Glomerular endothelial cell (primary cell): ENCODE data around the gene MORC4. TPM values are rescaled to one million over a fixed set of nuclear protein-coding genes. Genes with fewer than 3 reads are reported as not detected.
"Not testable (repeated sequence)": the region's sequence is repeated elsewhere in the genome, so short reads cannot be mapped to it uniquely, and the experiment has no call there.

ENCODE experiments used
- DNase-seq: peaks from one replicate; pipeline ENCODE4 v3.0.0-alpha.2; 2011; ENCODE audit warnings: low read depth, low spot score; ENCODE audit errors: extremely low read depth
- total RNA-seq: library from RNA; depleted of rRNA; stranded (reverse); fragments of >200 nt; gene quantifications from 2 replicates; pipeline ENCODE4 v1.2.3, GENCODE V29; 2015

MORC4 gene
- 12.1 and 16.3 TPM in 2 replicates for total RNA-seq

- DNase-seq: no peak
Observed at GRCh38 chrX:107000013-107000515, at the start of gene MORC4. Gene MORC4 (minus strand): TSS chrX:107000212. CDS start chrX:106999969, 243 bp downstream.

GRCh38 chrX:107047622-107048021, 47.6 kb upstream of the MORC4 start:
- no peak for DNase-seq

- no peak for DNase-seq
Observed at GRCh38 chrX:107029752-107030151, 29.7 kb upstream of the MORC4 start.

- DNase-seq: no peak
Observed at GRCh38 chrX:107025545-107025944, 25.5 kb upstream of the MORC4 start.

- DNase-seq: no peak
Observed at GRCh38 chrX:107014936-107015335, 14.9 kb upstream of the MORC4 start.

GRCh38 chrX:107008034-107008433, 8.0 kb upstream of the MORC4 start:
- DNase-seq: no peak

DNA sequence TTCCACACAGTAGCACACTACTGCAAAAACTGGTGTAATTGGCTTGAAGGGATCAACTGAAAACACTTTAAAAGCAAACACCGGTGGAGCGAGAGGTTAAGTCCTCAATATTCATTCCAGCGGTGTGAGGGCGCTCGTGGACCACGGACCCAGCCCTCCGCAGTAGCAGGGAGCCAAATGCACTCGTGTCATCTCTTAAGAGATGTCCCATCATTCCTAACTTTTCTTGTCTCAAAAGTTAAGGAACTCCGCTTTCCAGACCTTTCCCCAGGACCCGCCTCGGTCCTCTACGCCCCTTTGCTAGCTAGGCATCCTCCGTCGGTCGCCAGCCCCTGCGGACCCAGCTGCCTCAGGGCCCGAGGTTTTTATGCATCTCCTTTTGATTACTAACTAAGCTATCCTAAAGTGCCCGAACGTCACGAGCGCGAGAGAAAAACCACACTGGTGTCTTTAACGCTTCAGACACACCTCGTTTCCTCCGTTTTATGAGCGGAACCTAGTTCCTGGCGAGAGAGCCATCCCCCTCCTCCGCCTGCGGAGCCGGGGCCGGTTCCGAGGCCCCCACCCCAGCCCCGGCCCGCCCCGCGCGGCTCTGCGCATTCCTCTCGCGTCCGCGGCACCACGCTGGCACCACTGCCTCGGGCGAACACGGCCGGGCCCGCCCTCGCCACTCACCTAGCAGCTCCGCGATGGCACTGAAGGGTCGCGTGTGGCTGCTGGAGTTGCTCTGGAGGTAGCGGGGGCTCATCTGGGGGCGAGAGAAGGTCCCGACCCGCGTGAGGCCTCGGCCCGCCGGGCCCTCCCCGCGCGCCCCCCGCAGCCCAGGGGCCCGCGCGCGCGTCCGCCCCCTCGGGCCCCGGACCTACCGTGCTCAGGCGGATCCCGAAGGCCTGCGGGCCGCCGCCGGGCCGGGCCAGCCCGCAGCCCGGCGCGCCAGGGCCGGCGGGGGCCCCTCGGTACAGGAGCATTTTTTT, 723 bp downstream of the MORC4 start:
- no peak for DNase-seq

DNA sequence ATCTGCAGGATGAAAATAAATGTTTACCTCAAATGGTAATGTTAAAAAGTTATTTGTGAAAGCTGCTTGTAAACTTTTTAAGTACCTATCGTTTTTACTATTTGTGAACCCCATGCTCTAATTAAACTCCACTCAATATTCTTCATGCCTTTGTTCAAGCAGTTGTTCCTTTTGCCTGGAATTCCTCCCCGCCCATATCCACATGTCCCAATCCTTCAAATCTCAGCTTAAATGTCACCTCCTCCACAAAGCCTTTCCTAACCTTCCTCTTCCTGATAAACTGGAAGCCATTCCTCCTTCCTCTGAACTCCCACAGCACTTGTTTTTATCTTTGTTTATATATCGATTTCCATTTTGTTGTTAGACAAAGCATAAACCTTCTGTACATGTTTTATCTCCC, 2.4 kb downstream of the MORC4 start:
- no peak for DNase-seq

- DNase-seq: no peak
Observed at GRCh38 chrX:106995678-106996077, 4.3 kb downstream of the MORC4 start.

DNA sequence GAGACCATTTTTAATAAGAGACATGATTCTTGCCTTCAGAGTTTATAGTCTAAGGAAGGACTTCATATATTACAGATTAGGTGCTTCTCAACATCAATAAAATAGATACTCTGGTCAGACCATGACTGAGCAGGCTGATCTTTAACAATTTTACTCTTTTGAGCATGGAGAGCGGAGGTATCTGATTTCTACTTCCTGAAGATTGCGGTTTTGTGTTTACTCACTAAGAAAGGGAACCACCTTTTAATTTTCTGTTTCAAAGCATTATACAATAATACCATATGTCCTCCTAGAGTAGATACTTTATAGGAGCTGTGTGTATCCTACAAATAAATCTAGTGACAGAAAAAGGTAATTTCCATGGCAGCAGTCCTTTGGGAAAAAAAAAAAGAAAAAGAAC, 12.5 kb downstream of the MORC4 start:
- DNase-seq: no peak

DNA sequence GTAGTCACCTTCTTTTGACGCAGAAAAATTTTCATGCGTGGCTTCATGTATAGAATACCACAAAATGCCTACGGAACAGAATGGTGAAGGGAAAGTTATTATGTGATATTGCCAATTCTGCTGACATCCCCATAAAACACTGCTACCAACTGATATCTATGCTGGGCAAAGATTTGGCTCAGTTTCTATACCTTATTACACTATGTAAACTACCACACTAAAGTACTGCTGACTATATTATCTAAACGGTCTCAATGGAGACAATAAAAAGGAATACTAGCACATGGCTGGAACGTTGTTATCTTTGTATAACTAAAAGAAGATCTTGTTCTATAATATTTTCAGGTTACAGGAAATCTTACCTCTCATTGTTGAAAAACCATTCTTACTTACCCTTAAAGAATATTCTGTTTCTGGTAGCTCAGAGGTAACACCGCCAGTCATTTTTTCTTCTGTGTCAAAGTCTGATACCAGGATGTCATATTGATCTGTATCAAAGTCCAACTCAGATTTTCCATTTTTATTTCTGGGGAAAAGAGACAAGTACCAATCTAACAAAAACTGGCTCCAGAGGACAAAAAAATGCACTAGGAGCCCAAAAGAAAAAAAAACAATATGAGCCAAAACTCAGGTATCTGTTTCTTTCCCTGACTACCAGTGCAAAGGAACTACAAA, 18.9 kb downstream of the MORC4 start:
- no peak for DNase-seq

DNA sequence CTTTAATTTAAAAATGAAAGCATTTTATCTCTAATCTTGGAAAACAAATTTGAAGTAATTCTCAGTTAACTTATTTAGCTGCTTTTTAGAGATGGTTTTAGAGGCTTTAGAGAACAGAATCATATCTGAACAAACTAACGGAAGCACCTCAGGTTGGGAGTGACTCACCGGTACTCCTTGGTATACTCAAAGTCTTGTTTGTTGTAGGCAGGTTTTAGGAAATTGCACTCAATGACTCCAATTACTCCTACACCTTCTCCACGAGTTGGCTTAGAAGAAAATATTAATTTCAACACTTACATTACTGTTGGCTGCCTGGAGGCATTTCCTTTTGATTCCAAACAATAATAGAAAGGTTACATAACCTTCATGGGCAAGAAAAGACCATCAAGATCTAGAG, 23.6 kb downstream of the MORC4 start:
- no peak for DNase-seq

DNA sequence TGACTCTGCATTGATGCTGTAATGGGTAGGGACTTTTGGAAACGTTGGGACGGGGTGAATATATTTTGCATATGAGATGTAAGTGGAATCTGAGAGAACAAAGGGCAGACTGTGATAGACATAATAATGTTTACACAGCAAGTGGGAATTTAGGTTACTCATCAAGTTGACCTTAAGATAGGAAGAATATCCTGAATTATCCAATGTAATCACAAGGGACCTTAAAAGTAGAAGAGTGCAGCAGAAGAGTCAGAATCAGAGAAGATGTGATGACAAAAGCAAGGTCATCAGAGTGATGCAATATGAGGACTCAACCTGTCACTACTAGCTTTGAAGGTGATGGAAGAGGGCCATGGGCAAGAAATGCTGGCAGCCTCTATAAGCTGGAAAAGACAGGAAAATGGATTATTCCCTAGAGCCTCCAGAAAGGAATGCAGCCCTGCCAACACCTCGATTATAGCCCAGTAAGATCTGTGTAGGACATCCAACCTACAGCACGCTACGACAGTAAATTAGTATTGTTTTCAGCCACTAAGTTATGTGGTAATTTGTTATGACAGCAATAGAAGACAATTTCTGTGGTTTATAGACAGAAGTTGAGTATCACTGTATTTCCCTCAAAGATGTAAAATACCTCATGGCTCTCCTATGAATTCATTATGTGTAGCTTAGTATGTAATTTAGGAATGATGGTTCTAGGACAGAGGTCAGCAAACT, 26.4 kb downstream of the MORC4 start:
- no peak for DNase-seq

GRCh38 chrX:106972896-106973295, 27.1 kb downstream of the MORC4 start:
- DNase-seq: no peak

- DNase-seq: not testable (repeated sequence)
Observed at GRCh38 chrX:106966547-106966946, 33.5 kb downstream of the MORC4 start.

- no peak for DNase-seq
Observed at GRCh38 chrX:106964290-106964689, 35.7 kb downstream of the MORC4 start.

DNA sequence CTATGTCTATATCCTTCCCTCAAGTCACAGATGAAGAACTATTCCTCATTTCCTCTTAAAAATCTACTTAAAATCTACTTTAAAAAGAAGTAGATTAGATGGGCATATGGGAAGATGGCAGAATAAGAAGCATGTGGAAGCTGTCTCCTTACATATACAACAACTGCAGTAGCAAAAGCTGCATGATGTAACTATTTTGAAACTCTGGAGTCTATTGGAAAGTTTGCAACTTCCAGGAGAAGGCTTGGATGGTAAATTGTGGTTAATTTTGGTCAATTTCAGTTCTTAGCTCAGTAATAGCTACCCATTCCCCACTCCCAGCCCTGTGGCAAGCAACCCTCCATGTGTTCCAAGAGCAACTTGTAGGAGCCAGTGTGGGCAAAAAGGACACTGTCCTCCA, 36.9 kb downstream of the MORC4 start:
- DNase-seq: no peak

DNA sequence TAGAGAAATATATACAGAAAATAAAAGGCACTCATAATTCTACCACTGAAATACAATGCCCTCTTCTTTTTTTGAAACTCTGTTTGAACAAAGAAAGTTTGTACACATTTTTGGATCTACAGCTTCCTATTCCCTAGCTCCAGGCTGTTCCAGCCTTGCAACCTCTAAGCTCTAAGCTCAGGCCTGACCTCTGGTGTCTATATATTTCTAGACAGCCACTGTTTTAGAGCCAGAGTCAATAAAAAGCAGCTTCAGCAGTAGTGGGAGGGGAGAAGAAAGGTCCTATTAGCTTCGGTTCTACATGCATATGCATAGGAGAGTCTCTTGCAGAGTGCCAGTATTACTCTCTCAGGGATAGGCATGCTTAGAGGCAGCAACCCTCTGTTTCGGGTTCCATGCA, 40.1 kb downstream of the MORC4 start:
- DNase-seq: no peak

- DNase-seq: no peak
Observed at GRCh38 chrX:106957856-106958255, 42.2 kb downstream of the MORC4 start.

DNA sequence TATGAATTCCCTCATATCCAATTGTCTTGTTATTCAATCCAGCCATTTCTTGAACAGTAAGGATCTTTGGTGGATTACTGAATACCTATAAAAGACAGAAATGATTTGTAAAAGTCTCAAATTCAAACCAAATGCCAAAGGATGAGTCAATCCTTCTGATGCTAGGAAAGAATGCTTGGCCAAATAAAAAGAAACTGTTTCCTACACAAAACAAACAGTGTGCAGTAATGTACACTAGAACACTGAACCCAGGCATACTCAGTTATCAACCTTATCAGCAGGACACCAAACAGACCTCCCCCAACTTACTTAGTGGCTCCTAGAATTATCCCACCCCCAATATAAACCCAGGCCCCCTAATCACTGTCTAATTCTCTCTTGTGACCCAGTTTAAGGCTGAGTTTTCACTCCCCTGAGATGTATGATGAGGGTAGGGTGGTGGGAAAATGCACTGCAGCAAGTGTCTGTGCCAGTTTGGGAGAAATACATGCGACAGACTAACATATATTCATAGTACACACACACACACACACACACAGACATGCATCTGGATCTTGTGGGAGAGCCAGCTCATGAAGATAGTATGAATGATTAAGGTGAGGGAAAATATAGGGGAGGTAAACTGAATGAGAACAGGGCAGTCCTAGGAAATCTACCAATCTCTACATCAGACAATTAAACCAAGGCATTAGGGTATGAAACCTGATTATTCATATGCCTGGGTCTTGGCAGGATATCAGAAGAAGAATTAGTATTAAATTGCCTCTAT, 44.8 kb downstream of the MORC4 start:
- DNase-seq: no peak
